HG03139 (cell line): ENCODE measurements around the gene MORC1.

Experiments used
- ATAC-seq: cut with Tn5 transposase; IDR thresholded peaks from one replicate; pipeline ENCODE4 v1.9.1; 2021; ENCODE audit not compliant: unreplicated experiment

Gene MORC1

GRCh38 chr3:109035082-109035481 is 82.9 kb downstream of the MORC1 start:
- no peak for ATAC-seq

- no peak for ATAC-seq
Observed at GRCh38 chr3:109033000-109033660, 84.8 kb downstream of the MORC1 start.

DNA sequence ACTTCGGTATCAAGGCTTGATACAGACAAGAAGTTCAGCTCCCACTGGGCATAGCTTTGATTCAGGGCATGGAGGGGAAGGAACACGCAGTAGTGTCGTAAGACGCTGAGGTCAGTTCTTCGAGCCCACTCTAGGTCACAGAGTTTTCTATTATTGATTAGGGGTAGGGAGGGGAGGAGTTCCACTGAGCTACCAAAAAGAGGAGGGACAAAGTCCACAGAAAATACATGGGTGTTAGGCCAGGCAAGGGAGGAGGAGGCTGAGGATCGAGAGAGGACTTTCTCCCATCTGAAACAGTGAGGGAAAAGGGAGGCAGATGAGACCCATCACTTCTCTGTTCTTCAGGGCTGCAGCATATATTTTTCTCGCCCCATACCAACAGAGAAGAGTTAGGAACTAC is 89.2 kb downstream of the MORC1 start:
- ATAC-seq, result no peak

GRCh38 chr3:109026821-109027220 is 91.1 kb downstream of the MORC1 start:
- no peak for ATAC-seq

GRCh38 chr3:109025896-109026295 is 92.0 kb downstream of the MORC1 start:
- no peak for ATAC-seq

DNA sequence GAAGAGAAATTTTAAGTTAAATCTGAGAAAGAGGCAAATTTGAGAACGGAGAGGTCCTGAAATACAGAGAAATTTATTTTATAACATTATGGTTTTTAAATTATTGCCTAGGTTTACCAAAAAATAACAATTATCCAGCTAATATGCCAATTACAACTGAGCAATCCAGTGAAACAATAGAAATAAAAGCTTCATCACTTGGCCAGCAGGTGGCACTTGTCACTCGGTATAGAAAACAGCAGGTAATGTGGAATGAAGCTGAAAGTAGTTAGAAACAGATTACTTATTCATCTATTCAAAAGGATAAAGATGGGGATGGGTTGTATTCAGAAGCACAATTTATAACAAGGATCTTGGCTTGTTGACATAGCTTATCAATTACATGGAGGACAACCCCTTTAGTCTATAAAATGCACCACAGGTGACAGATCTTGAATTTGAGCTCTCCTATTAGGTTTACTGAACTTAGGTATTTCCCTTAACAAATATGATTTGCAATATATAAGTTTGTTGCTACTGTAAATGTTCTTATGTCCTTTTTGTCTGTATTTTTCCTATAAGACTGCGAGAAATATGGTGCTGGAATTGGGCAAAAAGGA is 94.2 kb downstream of the MORC1 start:
- peak; percentile 86 for ATAC-seq

DNA sequence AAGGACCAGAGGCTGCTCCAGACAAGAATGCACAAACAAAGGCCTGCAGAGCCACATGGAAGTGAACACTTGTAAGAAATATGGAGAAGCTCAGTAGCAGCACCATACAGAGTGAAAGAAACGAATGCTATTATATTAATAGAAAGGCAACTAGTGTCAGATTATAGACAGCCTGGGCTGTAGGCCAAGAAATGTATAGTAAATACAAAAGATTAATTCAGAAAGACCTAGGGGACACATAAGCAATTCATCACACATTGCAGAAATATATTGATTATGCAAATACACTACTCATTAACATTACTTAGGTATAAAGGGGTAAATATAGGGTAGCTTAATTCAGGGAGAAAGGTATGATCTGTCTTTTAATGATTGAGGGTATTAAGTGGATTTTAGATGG is 94.8 kb downstream of the MORC1 start:
- no peak for ATAC-seq

- ATAC-seq, result no peak
Observed at GRCh38 chr3:109021556-109021955, 96.4 kb downstream of the MORC1 start.

- no peak for ATAC-seq
Observed at GRCh38 chr3:109018828-109019227, 99.1 kb downstream of the MORC1 start.

- no peak for ATAC-seq
Observed at GRCh38 chr3:109005443-109005842, 112.5 kb downstream of the MORC1 start.

GRCh38 chr3:108998436-108998835 is 119.5 kb downstream of the MORC1 start:
- ATAC-seq, result no peak

DNA sequence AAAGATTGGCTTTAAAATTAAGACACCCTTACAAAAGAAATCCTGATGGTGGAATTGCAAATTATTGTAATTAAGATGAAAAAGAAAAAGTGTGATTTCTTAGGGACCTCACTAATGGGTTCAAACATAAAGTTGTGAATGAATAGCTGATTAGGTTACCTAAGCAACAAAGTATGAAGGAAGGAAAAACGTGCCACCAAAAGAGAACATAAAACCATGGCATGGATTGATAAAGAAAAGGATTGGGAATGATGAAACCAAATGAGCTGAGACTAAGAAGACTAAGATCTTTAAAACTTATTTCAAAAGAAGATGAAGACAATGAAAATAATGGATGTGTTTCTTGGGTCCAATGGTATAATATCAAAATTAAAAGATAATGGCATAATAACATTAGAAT is 132.1 kb downstream of the MORC1 start:
- ATAC-seq, result no peak

GRCh38 chr3:108983051-108983450 is 134.9 kb downstream of the MORC1 start:
- ATAC-seq, result no peak

GRCh38 chr3:108976058-108976457 is 141.9 kb downstream of the MORC1 start:
- ATAC-seq, result no peak

DNA sequence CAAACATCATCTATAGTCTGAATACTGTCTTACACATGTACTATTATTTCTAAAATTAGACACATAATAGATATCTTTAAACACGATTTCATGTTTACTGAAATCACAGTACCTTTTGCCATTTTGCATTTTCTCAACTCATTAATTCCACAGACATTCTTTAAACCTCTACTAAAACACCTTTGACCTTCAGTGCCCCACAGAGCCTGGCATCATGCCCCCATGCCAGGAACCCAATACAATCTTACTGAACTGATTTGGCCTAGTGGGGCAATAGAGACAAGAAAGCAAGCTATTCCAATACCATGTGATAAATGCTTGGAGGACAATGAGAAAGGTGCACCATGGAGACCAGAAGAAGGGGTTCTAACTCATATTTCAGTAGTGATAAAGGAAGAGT is 144.9 kb downstream of the MORC1 start:
- no peak for ATAC-seq

GRCh38 chr3:108972482-108972881 is 145.5 kb downstream of the MORC1 start:
- ATAC-seq, result no peak

DNA sequence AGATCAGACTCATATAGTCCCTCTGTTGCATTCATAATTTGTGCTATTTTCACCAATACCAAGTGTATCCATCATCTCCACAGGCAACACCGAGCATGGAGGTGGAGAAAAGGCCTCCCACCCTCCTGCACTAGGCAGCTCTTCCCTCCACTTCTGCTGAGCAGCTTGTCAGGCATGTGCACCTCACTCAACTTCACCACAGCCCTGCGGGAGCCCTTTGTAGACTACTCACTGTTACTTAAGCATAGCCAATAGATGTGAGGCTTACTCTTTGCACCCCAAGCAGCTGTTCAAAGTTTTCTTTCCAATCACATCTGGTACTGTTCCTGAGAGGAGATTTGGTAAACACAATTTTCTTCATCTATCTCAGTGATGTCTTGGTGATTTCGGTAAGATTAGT is 147.4 kb downstream of the MORC1 start:
- ATAC-seq, result no peak

- no peak for ATAC-seq
Observed at GRCh38 chr3:108966773-108967172, 151.2 kb downstream of the MORC1 start.

- no peak for ATAC-seq
Observed at GRCh38 chr3:108959017-108959416, 158.9 kb downstream of the MORC1 start.

DNA sequence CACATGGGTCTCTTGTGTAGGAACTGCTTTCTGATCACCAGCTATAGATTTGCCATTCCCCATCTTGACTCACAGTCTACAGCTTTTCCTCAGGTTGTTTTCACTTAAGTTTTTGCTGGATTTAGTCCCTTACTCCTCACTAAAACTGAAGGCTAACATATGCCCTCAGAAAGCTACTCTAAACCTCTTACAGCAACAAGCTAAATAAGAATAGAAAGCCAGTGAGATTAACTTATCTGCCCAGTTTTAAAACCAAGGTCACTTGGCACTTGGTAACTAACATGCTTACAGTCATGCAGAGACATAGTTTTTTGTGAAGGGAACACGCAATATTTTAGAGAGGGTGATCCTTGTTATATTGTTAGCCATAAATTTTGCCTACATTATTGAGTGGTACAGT is 164.2 kb downstream of the MORC1 start, which contains the start of gene GUCA1C:
Gene GUCA1C (minus strand): TSS at position 180 of the 400 bp plus-strand sequence. CDS start 117 bp downstream, at position 63.
- ATAC-seq, result no peak

- no peak for ATAC-seq
Observed at GRCh38 chr3:108953210-108953609, 164.7 kb downstream of the MORC1 start.

DNA sequence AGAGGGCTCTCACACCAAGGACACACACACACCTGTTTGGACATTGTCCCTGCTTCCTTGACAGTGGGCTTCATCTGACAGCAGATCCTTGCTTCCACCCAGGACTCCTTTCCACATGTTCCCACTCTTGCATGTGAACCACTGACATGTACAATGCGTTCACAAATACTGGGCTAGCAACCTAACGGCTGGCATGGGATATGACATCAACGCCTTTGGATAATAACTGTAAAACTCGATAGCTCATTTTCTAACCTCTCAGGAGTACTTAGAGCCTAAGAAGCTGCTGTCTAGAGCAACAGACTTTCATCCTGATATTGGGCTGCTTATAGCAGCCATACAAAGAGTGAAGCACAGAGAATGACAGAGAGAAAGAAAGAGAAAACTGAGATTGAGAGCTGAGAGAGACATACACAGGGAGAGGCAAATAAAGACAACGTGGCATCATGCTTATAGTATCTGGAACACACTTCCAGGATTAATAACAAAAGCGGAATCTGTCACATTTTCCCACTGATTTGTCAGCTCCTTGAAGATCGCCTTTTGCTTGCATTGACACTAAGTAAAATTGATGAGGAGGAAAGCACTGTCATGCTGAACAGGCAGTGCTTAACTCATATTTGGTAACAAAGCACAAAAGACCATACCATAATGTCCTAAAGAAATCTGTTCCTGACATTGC is 166.0 kb downstream of the MORC1 start:
- no peak for ATAC-seq
